ENCODE data around the gene TSEN2. TPM values are rescaled to one million over a fixed set of nuclear protein-coding genes. Genes with fewer than 3 reads are reported as not detected.

Gene TSEN2
- total RNA-seq, 1 donor from 2014 or later, result 11.5 TPM

DNA sequence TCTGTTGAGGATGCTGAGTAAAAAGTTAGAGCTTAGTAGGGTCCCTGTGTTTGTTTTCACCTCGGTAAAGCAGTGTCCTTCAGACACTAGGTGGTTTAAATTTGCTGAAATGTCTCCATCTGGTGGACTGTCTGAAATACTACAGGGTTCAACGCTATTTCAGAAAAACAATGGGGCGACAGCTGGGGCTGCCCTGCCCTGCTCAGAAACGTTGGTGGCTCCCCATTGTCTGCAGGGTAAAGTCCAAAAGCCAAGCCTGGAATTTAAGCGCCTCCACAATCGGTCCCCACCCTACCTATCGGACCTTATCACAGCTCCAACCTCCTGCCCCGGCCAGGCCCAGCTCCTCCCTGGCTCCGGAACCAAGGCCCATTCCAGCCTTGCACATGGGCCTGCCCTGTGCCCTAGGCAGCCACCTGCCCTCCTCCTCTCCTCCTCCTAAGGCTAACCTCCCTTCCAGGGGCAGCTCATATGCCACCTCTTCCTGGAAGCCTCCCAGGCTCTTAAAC is 4.3 kb upstream of the TSEN2 start:
- Mint-ChIP-seq H3K27me3 (ENCODE audit: unreplicated experiment) (no peaks in the 10 kb centered on the region), H3K36me3 (ENCODE audit: unreplicated experiment) (no peaks in the 10 kb centered on the region), H3K4me3 (ENCODE audit: unreplicated experiment) (no peak overlapping the region), H3K4me1 (ENCODE audit: unreplicated experiment) (peaks cover 39% of the 10 kb centered on the region), H3K9me3 (ENCODE audit: unreplicated experiment) (no peaks in the 10 kb centered on the region), H3K27ac (ENCODE audit: unreplicated experiment) (peak overlapping the region; percentile 18)
- TF ChIP-seq, protein P1, sequence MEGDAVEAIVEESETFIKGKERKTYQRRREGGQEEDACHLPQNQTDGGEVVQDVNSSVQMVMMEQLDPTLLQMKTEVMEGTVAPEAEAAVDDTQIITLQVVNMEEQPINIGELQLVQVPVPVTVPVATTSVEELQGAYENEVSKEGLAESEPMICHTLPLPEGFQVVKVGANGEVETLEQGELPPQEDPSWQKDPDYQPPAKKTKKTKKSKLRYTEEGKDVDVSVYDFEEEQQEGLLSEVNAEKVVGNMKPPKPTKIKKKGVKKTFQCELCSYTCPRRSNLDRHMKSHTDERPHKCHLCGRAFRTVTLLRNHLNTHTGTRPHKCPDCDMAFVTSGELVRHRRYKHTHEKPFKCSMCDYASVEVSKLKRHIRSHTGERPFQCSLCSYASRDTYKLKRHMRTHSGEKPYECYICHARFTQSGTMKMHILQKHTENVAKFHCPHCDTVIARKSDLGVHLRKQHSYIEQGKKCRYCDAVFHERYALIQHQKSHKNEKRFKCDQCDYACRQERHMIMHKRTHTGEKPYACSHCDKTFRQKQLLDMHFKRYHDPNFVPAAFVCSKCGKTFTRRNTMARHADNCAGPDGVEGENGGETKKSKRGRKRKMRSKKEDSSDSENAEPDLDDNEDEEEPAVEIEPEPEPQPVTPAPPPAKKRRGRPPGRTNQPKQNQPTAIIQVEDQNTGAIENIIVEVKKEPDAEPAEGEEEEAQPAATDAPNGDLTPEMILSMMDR (IDR thresholded peaks at IDR 0.05), result peak; percentile 88
- DNase-seq (ENCODE audit: extremely low spot score, unreplicated experiment), result no peak

DNA sequence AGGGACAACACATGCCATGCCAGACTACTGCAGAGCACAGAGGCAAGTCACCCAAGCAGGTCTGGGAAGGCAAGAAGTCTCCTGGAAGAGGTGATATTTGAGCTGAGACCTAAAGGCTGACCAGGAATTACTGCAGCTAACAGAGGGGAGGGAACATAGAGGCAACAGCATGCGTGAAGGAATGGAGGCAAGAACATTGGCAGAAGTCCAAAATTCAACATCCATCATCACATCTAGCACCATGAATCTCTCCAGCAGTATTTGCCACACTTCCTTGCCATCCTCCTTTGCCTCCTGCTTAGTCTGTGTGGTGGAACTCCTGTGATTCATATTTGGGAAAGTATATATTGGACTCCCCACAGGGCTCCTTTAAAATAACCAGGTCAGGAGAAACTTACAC is 870 bp upstream of the TSEN2 start:
- no peak for DNase-seq (ENCODE audit: extremely low spot score, unreplicated experiment)
- H3K36me3 Mint-ChIP-seq (ENCODE audit: unreplicated experiment), result no peaks in the 10 kb centered on the region
- peak overlapping the region; percentile 74 for H3K27ac Mint-ChIP-seq (ENCODE audit: unreplicated experiment)
- TF ChIP-seq, protein P1 (IDR thresholded peaks at IDR 0.05), result no peak
- H3K9me3 Mint-ChIP-seq (ENCODE audit: unreplicated experiment), result no peaks in the 10 kb centered on the region
- H3K4me3 Mint-ChIP-seq (ENCODE audit: unreplicated experiment), result peak overlapping the region; percentile 98
- H3K4me1 Mint-ChIP-seq (ENCODE audit: unreplicated experiment), result peaks cover 27% of the 10 kb centered on the region
- no peaks in the 10 kb centered on the region for H3K27me3 Mint-ChIP-seq (ENCODE audit: unreplicated experiment)

DNA sequence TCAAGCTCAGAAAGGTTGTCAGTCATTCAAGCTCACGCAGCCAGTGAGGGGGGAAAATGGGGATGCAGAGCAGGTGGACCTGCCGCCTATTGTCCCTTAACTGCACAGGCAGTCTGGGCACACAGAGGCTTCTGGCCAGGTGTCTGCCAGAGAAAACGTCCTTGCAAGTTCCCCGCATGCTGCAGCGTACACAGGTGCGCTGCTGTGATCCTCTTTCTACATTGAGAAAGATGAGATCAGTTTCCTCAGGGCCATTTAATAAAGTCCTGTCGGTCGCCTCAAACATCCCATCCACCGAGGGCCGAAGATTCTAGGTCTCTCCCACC is 445 bp upstream of the TSEN2 start:
- no peaks in the 10 kb centered on the region for H3K27me3 Mint-ChIP-seq (ENCODE audit: unreplicated experiment)
- peak overlapping the region; percentile 98 for H3K4me3 Mint-ChIP-seq (ENCODE audit: unreplicated experiment)
- no peaks in the 10 kb centered on the region for H3K9me3 Mint-ChIP-seq (ENCODE audit: unreplicated experiment)
- peaks cover 27% of the 10 kb centered on the region for H3K4me1 Mint-ChIP-seq (ENCODE audit: unreplicated experiment)
- peak overlapping the region; percentile 74 for H3K27ac Mint-ChIP-seq (ENCODE audit: unreplicated experiment)
- DNase-seq (ENCODE audit: extremely low spot score, unreplicated experiment), result no peak
- TF ChIP-seq, protein P1 (IDR thresholded peaks at IDR 0.05), result no peak
- H3K36me3 Mint-ChIP-seq (ENCODE audit: unreplicated experiment), result no peaks in the 10 kb centered on the region

DNA sequence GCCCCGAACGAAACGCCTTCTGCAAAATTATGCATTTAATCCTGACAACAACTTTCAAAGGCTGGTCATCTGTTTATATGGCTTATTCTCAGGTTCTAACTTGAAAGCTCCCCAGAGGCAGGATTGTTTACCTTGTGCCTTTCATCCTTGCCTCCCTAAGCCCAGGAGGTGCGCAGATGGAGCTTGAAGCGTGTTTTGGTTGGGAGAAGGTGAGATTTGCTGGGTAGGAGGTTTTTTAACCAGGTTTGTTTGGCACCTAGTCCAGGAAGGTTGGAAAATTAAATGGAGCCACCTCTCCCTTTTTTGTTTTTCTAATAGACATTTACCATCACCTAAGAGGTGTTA is 675 bp downstream of the TSEN2 start:
- Mint-ChIP-seq H3K4me1 (ENCODE audit: unreplicated experiment) (peaks cover 22% of the 10 kb centered on the region), H3K27ac (ENCODE audit: unreplicated experiment) (peak overlapping the region; percentile 85)

DNA sequence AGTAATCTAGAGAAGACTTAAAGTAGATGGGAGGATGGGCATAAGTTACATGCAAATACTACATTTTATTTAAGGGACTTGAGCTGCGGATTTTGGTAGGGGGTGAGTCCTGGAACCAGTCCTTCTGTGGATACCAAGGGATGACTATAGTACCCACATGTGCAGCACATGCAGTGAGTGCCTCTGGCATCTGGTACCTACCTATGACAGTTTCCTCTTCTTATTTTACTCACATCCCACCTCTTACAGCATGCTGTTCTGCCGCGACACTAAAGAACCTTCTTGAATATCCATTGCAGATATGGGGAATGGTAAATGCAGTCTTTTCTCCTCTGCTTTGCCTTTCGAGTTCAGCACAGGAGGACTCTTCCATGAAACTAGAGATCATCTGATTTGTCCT is 1.7 kb downstream of the TSEN2 start:
- peaks cover 21% of the 10 kb centered on the region for H3K4me1 Mint-ChIP-seq (ENCODE audit: unreplicated experiment)
- H3K36me3 Mint-ChIP-seq (ENCODE audit: unreplicated experiment), result peaks cover 3% of the 10 kb centered on the region
- TF ChIP-seq, protein P1 (IDR thresholded peaks at IDR 0.05), result no peak
- H3K4me3 Mint-ChIP-seq (ENCODE audit: unreplicated experiment), result no peak overlapping the region
- no peak overlapping the region for H3K27ac Mint-ChIP-seq (ENCODE audit: unreplicated experiment)
- no peaks in the 10 kb centered on the region for H3K9me3 Mint-ChIP-seq (ENCODE audit: unreplicated experiment)
- no peaks in the 10 kb centered on the region for H3K27me3 Mint-ChIP-seq (ENCODE audit: unreplicated experiment)
- DNase-seq (ENCODE audit: extremely low spot score, unreplicated experiment), result no peak

More for the DNA sequence above, 675 bp downstream of the TSEN2 start:
- Mint-ChIP-seq H3K4me3 (ENCODE audit: unreplicated experiment) (peak overlapping the region; percentile 98), H3K9me3 (ENCODE audit: unreplicated experiment) (no peaks in the 10 kb centered on the region), H3K27me3 (ENCODE audit: unreplicated experiment) (no peaks in the 10 kb centered on the region), H3K36me3 (ENCODE audit: unreplicated experiment) (no peaks in the 10 kb centered on the region)
- DNase-seq (ENCODE audit: extremely low spot score, unreplicated experiment), result no peak
- TF ChIP-seq, protein P1 (IDR thresholded peaks at IDR 0.05), result no peak

Measured in osteocyte (in vitro differentiated cells).